Tracheal epithelial cell (primary cell): ENCODE measurements around the gene OR10S1. TPM values are rescaled to one million over a fixed set of nuclear protein-coding genes. Genes with fewer than 3 reads are reported as not detected.

Experiments
- total RNA-seq: library from RNA; depleted of rRNA; stranded (reverse); fragments of >200 nt; gene quantifications from 2 replicates; pipeline ENCODE4 v1.2.1, GENCODE V29; 2014

Gene OR10S1, protein sequence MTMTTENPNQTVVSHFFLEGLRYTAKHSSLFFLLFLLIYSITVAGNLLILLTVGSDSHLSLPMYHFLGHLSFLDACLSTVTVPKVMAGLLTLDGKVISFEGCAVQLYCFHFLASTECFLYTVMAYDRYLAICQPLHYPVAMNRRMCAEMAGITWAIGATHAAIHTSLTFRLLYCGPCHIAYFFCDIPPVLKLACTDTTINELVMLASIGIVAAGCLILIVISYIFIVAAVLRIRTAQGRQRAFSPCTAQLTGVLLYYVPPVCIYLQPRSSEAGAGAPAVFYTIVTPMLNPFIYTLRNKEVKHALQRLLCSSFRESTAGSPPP
- total RNA-seq = not detected in 2 replicates

DNA sequence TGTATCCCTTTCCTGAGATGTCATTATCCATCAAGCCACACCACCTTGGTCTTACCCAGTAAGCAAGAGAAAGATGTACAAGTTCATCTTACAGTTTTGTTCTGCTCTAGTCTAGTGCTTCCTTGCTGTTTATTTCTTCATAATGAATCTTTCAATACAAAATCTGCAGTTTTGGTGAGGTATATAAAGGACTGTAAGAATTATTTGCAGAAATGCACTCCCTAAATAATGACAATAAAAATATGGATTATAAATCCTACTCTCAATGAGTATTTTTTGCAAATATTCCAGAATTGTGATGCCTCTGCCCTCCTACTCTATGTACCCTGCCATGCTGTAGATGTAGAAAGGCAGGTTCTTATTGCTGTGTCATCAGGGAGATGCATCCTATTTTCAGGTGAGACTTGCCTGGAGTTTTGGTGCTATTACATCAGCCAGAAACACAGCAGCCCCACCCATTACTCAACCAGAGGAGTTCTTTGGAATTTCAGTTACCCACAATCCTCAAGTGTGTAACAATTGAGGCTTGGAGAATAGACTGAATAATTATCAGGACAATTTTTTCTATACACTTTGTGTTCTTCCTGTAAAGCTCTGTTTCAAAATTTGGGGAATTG is at the start of gene OR10S1:
TSS of gene OR10S1 (minus strand) at position 51 of the 617 bp plus-strand sequence. CDS start 117 bp downstream, outside the sequence.

GRCh38 chr11:124026498-124026897 is 48.9 kb upstream of the OR10S1 start, which contains the start of gene OR10G8:
Gene OR10G8 (plus strand): TSS chr11:124026798. CDS start chr11:124029623, 2,825 bp downstream.

DNA sequence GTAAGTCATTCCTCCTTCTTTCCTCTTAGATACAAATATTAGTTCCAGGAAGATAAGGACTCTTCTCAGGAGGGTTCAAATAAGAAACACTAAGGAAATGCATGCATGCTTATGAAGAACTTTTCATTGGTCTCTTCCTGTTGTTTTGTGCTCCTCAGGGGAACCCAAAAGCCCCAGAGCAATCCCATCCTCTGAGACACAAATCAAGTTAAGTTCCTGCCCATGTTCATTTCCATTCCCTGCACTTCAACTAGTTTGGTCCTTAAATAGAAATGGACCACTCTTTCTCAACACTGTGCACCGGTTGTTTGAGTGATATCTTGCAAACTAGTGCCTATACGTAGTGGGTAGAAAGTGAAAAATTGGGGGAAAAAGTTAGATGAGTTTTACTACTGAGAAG is 35.1 kb upstream of the OR10S1 start, which contains the start of gene OR10G4:
TSS of gene OR10G4 (plus strand) at position 301 of the 400 bp plus-strand sequence. CDS start 2,578 bp downstream, outside the sequence.

DNA sequence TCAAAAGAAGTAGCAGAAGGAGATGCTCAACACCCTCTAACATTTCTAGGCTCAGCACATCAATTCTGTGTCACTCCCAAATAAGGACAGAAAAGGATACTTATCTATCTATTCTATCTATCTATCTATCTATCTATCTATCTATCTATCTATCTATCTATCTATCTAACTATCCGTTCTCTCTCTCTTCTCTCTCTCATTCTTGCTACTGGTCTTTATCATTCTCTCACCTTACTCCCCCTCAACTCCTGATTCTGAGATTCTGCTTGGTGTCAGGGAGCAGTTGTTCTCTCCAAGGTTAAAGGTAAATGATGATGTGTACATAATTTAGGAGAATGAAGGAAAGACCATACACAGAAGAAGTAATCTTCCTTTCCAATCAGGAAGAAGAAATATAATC is 17.5 kb upstream of the OR10S1 start, which contains the start of gene OR10G6:
TSS of gene OR10G6 (minus strand) at position 43 of the 400 bp plus-strand sequence. CDS start at position 43, 0 bp downstream.

DNA sequence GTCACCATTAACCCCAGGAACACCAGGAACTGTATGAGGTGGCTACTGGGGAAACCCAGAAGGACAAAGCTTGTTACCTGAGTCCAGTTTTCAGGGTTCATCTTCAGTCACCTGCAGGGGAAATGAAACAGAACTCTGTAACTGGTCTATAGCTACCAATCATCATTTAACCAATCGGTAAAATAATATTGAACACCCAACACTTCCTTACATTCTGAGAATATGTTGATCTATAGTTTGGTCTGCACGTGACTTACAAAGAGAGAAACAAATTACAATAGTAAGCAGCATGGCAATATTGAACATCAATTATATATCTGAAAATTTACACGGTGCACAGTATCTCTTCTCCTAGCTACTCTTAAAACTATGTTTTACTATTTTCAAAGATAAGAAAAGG is 33.8 kb downstream of the OR10S1 start, which contains the start of gene OR6T1:
TSS of gene OR6T1 (minus strand) at position 101 of the 400 bp plus-strand sequence. CDS start at position 101, 0 bp downstream.

DNA sequence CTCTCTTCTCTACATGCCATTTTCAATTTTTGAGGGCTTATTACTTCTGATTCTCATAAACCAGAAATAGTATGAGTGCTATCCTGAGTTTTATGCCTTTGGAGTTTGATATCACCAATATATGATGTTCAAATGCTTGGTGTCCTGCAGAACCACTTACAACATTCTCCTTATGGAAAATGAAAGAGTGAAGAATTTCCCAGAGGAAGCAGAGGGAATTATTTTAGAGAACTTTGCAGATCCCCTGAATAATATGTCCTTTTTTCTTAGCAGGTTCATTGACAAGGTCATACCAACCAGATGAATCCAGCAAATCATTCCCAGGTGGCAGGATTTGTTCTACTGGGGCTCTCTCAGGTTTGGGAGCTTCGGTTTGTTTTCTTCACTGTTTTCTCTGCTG is 38.3 kb downstream of the OR10S1 start, which contains the start of gene OR4D5:
TSS of gene OR4D5 (plus strand) at position 301 of the 400 bp plus-strand sequence. CDS start at position 301, 0 bp downstream.

Other genes starting within 250 kb of the OR10S1 start
- gene ZNF202, start 236.1 kb downstream of the OR10S1 start, total RNA-seq = 4.3 and 6.3 TPM in 2 replicates
- gene OR6X1, start 223.3 kb downstream of the OR10S1 start, total RNA-seq = not detected in 2 replicates
- gene OR6M1, start 171.4 kb downstream of the OR10S1 start, total RNA-seq = not detected in 2 replicates
- not detected in 2 replicates for gene TMEM225, start 92.1 kb downstream of the OR10S1 start, total RNA-seq
- not detected in 2 replicates for gene OR8D4, start 75.6 kb downstream of the OR10S1 start, total RNA-seq
- not detected in 2 replicates for gene OR4D5, start 38.2 kb downstream of the OR10S1 start, total RNA-seq
- gene OR6T1, start 33.9 kb downstream of the OR10S1 start, total RNA-seq = not detected in 2 replicates
- gene OR10G6, start 17.4 kb upstream of the OR10S1 start, total RNA-seq = not detected in 2 replicates
- gene OR10G4, start 35.2 kb upstream of the OR10S1 start, total RNA-seq = under 0.01 TPM in 1 of 2 replicates, not detected in the other
- gene OR10G9, start 45.2 kb upstream of the OR10S1 start, total RNA-seq = not detected in 2 replicates
- not detected in 2 replicates for gene OR10G8, start 49.0 kb upstream of the OR10S1 start, total RNA-seq
- not detected in 2 replicates for gene OR10G7, start 63.5 kb upstream of the OR10S1 start, total RNA-seq
- 10.0 and 21.0 TPM in 2 replicates for gene VWA5A, start 137.7 kb upstream of the OR10S1 start, total RNA-seq
- gene OR10D3, start 205.6 kb upstream of the OR10S1 start, total RNA-seq = not detected in 2 replicates